ENCODE measurements around the gene ATF7. TPM values are rescaled to one million over a fixed set of nuclear protein-coding genes. Genes with fewer than 3 reads are reported as not detected.
A peak's percentile ranks its signal among the peaks of the same experiment; 100 is the strongest.

The ATF7 gene
- total RNA-seq, result 10 to 100 TPM; 22.5 to 38.3 (median 29.9) TPM

DNA sequence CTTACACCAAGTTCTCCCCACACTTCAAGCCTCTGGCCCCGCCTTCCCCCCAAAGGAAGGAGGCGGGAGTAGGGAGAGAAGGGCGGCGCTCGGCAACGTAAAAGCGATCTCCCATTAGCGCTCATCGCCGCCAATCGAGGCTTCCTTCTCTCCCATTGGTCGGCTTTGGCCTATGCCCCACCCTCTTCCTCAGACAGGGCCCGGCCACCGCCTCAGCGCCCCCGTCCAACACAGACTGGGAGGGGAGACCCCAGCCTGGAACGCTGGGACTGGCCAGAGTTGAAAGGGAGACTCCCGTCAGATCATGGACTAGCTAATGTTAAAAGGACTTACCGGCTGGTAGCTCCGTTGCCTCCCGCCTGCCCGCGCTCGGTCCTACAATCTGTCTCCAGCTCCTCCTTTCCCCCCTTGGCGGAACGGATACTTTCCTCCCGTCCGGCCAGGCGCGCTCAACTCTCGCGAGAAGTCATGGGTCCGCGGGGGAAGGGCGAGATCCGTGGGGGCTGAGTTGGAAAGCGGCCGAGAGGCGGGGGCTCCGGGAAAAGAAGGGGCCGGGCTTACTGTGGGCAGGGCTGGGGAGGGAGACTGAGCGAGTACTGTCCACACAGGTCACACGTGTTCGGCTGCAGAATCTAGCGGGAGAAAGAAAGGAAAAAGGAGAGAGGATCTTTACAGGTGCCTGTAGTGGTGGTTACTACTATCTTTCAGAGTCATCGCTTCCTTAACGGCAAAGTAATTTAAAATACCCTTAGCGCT lies at the start of gene ATF7:
TSS of gene ATF7 (minus strand) at position 437 of the 756 bp plus-strand sequence. CDS start 25,382 bp downstream, outside the sequence.
- DNase-seq (ENCODE audit: low spot score), result peak; percentile 98
- TF ChIP-seq, protein P1, sequence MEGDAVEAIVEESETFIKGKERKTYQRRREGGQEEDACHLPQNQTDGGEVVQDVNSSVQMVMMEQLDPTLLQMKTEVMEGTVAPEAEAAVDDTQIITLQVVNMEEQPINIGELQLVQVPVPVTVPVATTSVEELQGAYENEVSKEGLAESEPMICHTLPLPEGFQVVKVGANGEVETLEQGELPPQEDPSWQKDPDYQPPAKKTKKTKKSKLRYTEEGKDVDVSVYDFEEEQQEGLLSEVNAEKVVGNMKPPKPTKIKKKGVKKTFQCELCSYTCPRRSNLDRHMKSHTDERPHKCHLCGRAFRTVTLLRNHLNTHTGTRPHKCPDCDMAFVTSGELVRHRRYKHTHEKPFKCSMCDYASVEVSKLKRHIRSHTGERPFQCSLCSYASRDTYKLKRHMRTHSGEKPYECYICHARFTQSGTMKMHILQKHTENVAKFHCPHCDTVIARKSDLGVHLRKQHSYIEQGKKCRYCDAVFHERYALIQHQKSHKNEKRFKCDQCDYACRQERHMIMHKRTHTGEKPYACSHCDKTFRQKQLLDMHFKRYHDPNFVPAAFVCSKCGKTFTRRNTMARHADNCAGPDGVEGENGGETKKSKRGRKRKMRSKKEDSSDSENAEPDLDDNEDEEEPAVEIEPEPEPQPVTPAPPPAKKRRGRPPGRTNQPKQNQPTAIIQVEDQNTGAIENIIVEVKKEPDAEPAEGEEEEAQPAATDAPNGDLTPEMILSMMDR (IDR thresholded peaks at IDR 0.05), result no peak
- peak; percentile 100 for ATAC-seq (ENCODE audit: low FRiP score)

DNA sequence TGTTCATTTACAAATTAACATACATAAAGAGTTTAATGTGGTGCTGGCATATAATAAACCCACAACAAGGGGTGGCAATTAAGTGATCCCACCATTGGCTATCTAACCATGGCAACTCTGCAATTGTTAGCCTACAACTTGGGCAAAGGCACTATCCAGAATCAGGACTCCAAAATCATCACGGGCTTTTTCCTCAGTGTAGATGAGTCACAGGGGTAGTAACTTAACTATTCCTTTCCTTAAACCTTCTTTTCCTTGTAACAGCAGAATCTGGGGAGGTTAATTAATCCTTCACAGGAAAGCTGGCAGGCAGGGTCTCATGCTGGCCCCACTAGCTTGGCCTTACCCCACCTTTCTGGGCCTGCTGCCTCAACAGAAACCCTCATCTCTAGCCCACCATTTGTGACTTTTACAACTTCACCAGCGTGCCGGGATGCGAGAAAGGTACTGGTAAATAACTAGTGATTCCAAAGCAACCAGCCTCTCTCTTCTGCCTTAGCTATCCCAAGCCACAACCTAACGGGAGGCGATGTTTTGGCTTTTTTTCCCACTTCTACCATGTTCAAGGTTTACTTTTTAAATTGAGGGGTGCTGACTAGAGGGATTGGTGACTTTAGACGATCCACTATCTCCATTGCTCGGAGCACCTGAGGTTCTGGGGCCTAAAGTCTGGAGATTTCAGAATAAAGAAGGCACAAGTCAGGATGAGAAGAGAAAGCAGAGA lies 49.0 kb upstream of the ATF7 start:
- TF ChIP-seq, protein P1 (IDR thresholded peaks at IDR 0.05), result no peak
- ATAC-seq (ENCODE audit: low FRiP score) (no peak), DNase-seq (ENCODE audit: low spot score) (no peak)

DNA sequence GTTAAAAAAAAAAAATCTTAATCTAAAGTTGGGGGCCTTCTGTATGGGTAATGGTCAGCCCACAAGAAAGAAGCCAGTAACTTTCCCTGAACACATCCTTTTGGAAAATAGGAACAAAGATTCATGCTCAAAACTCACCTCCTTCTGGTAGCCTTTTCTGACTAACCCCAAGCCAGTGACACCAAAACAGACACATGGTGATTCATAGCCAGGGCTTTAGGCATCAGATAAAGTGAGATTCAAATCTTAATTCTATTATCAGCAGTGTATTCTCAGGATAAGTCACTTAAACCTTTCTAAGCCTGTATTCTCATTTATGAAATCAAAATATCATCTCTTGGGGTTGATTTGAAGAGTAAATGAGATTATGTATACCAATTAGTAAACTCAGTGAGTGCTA lies 44.8 kb upstream of the ATF7 start:
- TF ChIP-seq, protein P1 (IDR thresholded peaks at IDR 0.05), result no peak

DNA sequence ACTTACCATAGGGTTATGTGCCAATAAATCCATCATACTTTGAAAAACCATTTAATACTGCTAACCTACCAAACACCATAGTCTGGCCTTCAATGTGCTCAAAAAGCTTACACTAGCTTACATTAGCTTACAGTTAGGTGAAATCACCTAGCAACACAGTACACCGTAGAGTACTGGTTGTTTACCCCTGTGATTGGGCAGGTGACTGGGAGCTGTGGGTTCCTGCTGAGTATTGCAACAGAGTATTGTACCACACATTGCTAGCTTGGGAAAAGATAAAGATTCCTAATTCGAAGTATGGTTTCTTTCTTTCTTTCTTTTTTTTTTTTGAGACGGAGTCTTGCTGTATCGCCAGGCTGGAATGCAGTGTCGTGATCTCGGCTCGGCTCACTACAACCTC lies 44.1 kb upstream of the ATF7 start:
- TF ChIP-seq, protein P1 (IDR thresholded peaks at IDR 0.05), result no peak
- no peak for ATAC-seq (ENCODE audit: low FRiP score)
- no peak for DNase-seq (ENCODE audit: low spot score)

More for the DNA sequence above, 44.8 kb upstream of the ATF7 start:
- no peak for ATAC-seq (ENCODE audit: low FRiP score)
- DNase-seq (ENCODE audit: low spot score), result no peak

DNA sequence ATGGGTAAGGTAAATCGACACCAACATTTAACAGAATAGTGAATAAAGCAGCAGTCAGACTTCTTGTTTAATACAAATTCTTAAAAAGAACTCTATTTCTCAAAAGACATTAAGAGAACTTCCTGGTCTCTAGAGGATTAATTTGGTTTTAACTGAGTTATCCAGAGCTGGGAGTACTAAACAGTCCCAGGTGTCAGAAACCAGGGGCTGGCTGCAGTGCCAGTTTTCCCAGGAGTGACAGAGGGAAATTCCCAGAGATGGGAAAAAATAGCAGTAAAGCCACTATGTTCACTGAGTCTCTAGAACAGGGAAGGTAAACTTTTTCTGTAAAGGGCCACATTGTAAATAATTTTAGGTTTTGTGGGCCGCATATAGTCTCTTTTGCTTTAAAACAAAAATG lies 40.9 kb upstream of the ATF7 start:
- ATAC-seq (ENCODE audit: low FRiP score), result no peak
- no peak for DNase-seq (ENCODE audit: low spot score)
- TF ChIP-seq, protein P1 (IDR thresholded peaks at IDR 0.05), result no peak

DNA sequence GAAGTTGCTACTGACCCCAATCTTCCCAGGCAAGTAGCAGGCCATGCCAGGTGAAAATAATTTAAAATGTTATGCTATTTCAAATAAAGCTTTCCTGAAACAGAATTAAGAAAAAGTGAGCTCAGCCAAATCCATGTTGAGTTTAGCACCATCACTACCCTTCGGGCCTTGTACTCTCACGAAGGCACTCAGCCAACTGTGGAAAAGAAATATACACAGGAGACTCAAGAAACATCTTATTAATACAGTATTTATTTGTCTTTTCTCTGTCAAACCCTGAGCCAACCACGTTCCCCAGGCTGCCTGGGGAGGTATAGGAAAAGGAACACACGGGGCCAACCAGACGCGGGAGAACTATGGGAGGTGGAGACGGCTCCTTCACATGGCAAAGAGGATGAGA lies 38.8 kb upstream of the ATF7 start:
- ATAC-seq (ENCODE audit: low FRiP score) (no peak), DNase-seq (ENCODE audit: low spot score) (no peak)
- TF ChIP-seq, protein P1 (IDR thresholded peaks at IDR 0.05), result no peak
